ENCODE data around the gene KISS1R. TPM values are rescaled to one million over a fixed set of nuclear protein-coding genes. Genes with fewer than 3 reads are reported as not detected.
A peak's percentile ranks its signal among the peaks of the same experiment; 100 is the strongest.

Gene KISS1R
- total and polyA plus RNA-seq, 8 donors, result 0.16 to 1.0 (median 0.31) TPM; not detected in 2

DNA sequence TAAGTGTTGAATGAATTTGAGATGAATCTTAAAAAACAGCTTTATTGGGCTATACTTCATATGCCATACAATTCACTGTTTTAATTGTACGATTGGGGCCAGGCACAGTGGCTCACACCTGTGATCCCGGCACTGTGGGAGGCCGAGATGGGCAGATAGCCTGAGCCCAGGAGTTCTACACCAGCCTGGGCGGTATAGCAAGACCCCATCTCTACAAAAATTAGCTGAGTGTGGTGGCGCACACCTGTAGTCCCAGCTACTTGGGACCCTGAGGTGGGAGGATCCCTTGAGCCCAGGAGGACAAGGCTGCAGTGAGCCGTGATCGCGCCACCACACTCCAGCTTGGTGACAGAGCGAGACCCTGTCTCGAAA is 19.0 kb downstream of the KISS1R start:
- FAIRE-seq, result no peak
- H3K27ac ChIP-seq, result no peak overlapping the region
- no peak overlapping the region for H3K4me3 ChIP-seq
- no peak for ATAC-seq
- DNase-seq, result no peak
- H3K9me3 ChIP-seq, result no peaks in the 10 kb centered on the region
- H3K4me1 ChIP-seq, result peaks cover 30 to 49% (median 37%) of the 10 kb centered on the region in 3 donors
- TF ChIP-seq, protein P1, sequence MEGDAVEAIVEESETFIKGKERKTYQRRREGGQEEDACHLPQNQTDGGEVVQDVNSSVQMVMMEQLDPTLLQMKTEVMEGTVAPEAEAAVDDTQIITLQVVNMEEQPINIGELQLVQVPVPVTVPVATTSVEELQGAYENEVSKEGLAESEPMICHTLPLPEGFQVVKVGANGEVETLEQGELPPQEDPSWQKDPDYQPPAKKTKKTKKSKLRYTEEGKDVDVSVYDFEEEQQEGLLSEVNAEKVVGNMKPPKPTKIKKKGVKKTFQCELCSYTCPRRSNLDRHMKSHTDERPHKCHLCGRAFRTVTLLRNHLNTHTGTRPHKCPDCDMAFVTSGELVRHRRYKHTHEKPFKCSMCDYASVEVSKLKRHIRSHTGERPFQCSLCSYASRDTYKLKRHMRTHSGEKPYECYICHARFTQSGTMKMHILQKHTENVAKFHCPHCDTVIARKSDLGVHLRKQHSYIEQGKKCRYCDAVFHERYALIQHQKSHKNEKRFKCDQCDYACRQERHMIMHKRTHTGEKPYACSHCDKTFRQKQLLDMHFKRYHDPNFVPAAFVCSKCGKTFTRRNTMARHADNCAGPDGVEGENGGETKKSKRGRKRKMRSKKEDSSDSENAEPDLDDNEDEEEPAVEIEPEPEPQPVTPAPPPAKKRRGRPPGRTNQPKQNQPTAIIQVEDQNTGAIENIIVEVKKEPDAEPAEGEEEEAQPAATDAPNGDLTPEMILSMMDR (IDR thresholded peaks at IDR 0.05), result no peak
- no peaks in the 10 kb centered on the region for H3K27me3 ChIP-seq
- no peaks in the 10 kb centered on the region for H3K36me3 ChIP-seq
- intact Hi-C loops (cut with DNase I), result no loop called here
- 95% methylated on average over 10 of the region's 10 CpGs for WGBS, 2 donors

DNA sequence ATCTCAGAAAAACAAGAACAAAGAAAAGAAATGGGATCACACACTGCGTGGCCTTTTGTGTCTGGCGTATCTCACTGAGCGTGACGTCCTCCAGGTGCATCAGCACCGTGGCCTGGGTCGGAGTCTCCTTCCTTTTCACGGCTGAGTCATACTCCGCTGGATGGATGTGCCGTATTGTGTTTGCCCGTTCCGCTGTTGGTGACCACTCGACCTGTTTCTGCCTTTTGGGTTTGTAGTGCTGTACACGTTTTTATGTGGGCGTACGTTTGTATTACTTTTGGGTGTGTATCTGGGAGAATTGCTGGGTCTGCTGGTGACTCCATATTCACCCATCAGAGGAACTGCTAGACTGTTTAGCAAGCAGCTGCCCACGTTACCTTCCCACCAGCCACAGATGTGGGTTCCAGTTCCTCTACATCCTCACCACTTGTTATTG is 20.1 kb downstream of the KISS1R start:
- H3K4me3 ChIP-seq, result no peak overlapping the region
- TF ChIP-seq, protein P1 (IDR thresholded peaks at IDR 0.05), result no peak
- no peaks in the 10 kb centered on the region for H3K27me3 ChIP-seq
- 94% methylated on average over 16 of the region's 16 CpGs for WGBS, 2 donors
- FAIRE-seq (no peak), DNase-seq (no peak), ATAC-seq (no peak)
- intact Hi-C loops (cut with DNase I), result no loop called here
- H3K36me3 ChIP-seq, result no peaks in the 10 kb centered on the region
- H3K27ac ChIP-seq, result no peak overlapping the region
- H3K4me1 ChIP-seq, result peaks cover 32 to 58% (median 41%) of the 10 kb centered on the region in 3 donors
- no peaks in the 10 kb centered on the region for H3K9me3 ChIP-seq

DNA sequence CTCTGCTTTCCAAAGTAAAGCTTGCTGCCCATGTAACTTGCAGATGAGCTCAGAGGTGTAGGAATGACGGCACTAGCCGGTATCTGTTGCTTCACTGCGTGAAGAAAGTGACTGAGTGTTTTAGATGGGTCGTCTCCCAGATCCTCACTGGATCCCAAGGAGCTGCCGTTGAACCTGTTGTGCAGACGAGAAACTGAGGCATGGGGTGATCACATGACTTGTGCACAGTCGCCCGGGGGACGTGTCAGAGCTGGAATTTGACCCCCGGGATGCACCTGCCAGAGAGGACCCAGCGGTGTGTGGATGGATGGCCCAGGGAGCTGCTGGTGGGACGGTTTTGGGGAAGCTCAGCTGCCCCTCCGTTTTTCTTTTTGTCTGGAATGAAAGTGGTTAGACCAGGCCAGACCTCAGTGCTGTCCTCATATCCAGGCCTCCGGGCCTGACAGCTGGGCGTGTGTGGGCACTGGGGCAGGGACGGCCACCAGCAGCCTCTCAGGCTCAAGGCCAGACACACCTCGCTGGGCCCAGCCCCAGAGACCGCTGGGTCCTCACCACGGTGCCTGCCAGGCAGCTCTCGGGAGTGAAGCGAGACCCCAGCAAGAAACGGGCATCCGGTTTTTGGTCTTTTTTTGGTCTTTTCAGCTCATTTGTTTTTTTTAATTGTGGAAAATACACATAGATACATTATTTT is 21.2 kb downstream of the KISS1R start:
- intact Hi-C loops (cut with DNase I), result no loop called here
- H3K9me3 ChIP-seq, result no peaks in the 10 kb centered on the region
- peaks cover 32 to 48% (median 35%) of the 10 kb centered on the region in 3 donors for H3K4me1 ChIP-seq
- no peak overlapping the region for H3K4me3 ChIP-seq
- no peak for ATAC-seq
- H3K27ac ChIP-seq, result no peak overlapping the region
- no peaks in the 10 kb centered on the region for H3K27me3 ChIP-seq
- TF ChIP-seq, protein P1 (IDR thresholded peaks at IDR 0.05), result no peak
- H3K36me3 ChIP-seq, result no peaks in the 10 kb centered on the region
- WGBS, 2 donors, result 62 to 63% methylated on average over 23 of the region's 23 CpGs
- no peak for FAIRE-seq
- DNase-seq, result peak in 1 of 6 donors; percentile 73

DNA sequence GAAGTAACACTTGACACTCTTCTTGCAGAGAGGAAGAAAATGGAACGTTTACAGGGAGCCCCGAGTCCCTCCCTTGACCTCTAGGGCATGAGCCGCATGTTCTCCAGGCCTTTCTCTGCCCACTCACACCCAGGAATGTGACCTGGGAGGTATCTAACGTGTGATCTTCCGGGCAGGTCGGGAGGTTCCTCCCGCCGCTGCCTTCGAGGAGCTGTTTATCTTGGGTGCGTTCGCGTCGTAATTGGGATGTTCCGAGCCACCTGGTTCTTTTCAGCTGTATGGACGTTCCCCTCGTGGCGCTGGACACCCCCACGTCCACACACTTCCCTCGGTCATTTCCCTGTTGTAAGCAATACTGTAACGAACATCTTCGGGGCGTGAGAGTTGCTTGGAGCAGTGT is 22.3 kb downstream of the KISS1R start:
- 84 to 85% methylated on average over 22 of the region's 22 CpGs for WGBS, 2 donors
- no peaks in the 10 kb centered on the region for H3K36me3 ChIP-seq
- TF ChIP-seq, protein P1 (IDR thresholded peaks at IDR 0.05), result no peak
- no peak for ATAC-seq
- no peaks in the 10 kb centered on the region for H3K9me3 ChIP-seq
- no peak overlapping the region for H3K4me3 ChIP-seq
- peaks cover 24 to 39% (median 25%) of the 10 kb centered on the region in 3 donors for H3K4me1 ChIP-seq
- peak overlapping the region in 1 of 4 donors; percentile 94 for H3K27ac ChIP-seq
- intact Hi-C loops (cut with DNase I), result no loop called here
- FAIRE-seq, result no peak
- H3K27me3 ChIP-seq, result no peaks in the 10 kb centered on the region
- no peak for DNase-seq

DNA sequence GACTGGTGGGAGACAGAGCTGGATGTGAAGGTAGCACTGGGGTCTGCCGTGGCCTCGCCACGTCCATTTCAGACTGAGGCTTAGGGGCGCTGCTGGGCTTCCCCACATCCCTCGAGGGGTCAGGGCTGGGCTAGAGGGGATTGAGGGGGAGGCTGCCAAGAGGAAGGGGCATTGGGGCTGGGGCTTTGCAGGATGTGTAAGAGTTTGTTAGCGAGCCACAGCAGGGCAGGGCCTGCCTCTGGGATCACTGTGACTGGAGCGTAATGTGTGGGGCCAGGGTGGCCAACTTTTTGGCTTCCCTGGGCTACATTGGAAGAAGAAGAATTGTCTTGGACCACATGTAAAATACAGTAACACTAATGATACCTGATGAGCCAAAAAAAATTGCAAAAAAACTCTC is 22.8 kb downstream of the KISS1R start:
- FAIRE-seq (no peak), ATAC-seq (no peak), DNase-seq (peak in 1 of 6 donors; percentile 70)
- H3K36me3 ChIP-seq, result no peaks in the 10 kb centered on the region
- intact Hi-C loops (cut with DNase I), result loop anchor here in 1 of 3 donors (5.0 kb wide), 1 partner anchor 37 kb away; no protein-coding TSS in a partner anchor
- H3K27ac ChIP-seq, result peak overlapping the region; percentile 83 to 94 (median 86)
- WGBS, 2 donors, result 95 to 99% methylated on average over 7 of the region's 7 CpGs
- H3K9me3 ChIP-seq, result no peaks in the 10 kb centered on the region
- peak overlapping the region in 1 of 4 donors; percentile 36 for H3K4me3 ChIP-seq
- H3K4me1 ChIP-seq, result peaks cover 22 to 36% (median 22%) of the 10 kb centered on the region in 3 donors
- TF ChIP-seq, protein P1 (IDR thresholded peaks at IDR 0.05), result no peak
- H3K27me3 ChIP-seq, result no peaks in the 10 kb centered on the region

Data from pancreas (tissue), 10 donors.